8988T (cell line): ENCODE measurements around the gene SART3.
A peak's percentile ranks its signal among the peaks of the same experiment; 100 is the strongest.

Source experiments
- DNase-seq: peaks from one replicate; pipeline ENCODE4 v3.0.0; 2011

Gene SART3, protein sequence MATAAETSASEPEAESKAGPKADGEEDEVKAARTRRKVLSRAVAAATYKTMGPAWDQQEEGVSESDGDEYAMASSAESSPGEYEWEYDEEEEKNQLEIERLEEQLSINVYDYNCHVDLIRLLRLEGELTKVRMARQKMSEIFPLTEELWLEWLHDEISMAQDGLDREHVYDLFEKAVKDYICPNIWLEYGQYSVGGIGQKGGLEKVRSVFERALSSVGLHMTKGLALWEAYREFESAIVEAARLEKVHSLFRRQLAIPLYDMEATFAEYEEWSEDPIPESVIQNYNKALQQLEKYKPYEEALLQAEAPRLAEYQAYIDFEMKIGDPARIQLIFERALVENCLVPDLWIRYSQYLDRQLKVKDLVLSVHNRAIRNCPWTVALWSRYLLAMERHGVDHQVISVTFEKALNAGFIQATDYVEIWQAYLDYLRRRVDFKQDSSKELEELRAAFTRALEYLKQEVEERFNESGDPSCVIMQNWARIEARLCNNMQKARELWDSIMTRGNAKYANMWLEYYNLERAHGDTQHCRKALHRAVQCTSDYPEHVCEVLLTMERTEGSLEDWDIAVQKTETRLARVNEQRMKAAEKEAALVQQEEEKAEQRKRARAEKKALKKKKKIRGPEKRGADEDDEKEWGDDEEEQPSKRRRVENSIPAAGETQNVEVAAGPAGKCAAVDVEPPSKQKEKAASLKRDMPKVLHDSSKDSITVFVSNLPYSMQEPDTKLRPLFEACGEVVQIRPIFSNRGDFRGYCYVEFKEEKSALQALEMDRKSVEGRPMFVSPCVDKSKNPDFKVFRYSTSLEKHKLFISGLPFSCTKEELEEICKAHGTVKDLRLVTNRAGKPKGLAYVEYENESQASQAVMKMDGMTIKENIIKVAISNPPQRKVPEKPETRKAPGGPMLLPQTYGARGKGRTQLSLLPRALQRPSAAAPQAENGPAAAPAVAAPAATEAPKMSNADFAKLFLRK

DNA sequence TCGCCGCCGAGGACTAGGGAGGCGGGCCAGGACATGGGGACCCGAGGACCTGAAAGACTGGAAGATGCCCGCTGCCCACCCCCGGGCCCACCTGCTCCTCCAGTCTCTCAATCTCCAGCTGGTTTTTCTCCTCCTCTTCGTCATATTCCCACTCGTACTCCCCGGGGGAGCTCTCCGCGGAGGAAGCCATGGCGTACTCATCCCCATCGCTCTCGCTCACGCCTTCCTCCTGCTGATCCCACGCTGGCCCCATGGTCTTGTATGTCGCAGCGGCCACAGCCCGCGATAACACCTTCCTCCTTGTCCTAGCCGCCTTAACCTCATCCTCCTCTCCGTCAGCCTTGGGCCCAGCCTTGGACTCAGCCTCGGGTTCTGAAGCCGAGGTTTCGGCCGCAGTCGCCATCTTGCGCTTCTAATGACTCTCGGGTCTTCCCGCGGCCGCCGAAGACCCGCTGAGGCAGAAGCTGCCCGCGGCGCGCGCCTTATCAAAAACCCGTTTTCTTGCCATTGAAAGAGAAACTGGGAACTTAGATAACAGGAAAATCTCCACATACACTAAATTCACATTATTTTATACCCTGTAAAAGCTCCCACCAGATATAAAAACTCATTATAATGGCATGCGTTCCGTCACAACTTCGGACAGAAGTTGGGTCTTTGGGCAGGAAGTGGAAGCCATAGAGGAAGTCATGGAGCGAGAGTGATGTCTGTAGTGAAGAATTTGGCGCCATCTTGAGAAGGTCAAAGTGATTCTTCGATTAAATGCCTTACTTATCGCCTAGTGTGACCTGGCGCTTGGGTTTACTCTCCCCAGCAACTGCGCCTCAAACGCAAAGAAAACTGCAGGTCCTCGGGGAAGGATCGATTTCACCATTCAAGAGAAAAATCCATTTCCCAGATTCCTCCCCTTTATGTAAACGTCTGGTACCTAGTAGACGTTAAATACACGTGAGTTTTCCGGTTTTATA, at the start of gene SART3:
Gene SART3, minus strand, starts transcription at position 422 of the 968 bp plus-strand sequence. Its CDS starts 19 bp downstream, at position 403.
- DNase-seq, result peak; percentile 68

DNA sequence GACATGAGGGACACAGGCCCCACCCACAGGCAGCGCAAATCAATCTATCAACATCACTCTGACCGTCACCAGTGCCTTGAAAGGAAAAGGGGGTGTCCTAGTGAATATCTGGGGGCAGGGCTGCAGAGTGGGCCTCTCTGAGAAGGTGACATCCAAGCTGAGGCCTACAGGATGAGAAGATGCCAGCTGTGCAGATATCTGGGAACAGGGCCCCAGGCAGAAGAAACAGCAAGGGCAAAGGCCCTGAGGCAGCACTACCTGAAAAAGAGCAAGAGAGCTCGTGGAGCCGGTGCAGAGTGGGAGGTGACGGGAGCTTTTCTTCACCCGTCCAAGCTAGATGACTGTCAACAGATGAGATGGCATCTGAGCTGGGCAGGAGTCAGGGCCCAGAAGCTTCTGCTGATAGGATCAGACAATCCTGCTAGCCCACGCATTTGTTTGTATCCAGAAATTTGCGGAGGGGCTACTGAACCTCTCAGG, 49.4 kb upstream of the SART3 start:
- no peak for DNase-seq

DNA sequence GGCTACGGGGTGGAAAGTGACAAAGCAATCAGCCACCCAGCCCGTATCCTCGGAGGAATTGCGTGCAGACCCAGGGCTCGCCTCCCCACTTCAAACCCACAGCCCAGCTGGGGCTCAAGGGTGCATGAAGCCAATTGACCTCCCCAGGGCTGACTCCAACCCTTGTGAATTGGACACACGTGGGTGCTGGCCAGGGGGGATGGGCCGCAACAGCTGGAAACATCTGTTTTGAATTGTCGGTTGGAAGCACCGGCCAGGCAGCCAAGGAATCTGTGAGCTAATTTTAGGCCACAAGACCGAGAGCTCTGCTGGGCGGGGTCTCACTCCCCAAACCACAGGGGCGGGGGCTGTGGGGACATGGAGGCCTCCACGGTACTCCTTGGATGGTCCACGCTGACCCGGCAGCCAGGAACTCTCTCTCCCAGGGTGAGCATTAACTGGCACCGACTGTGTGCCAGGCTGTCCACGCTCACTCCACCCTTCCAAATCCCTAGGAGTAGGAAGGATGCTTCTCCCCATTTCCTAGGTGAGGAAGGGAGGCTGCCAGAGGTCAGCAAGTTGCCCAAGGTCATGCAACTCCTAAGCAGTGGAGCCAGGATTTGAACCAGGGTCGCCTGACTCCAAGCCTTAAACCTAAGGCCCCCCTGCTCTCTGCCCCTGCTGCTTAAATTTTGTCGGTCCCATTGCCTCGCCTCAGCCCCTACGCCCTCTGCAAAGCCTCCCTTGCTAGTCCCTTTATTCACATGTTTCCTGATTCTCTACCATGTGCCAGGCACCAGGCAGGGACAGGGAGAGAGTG, 48.8 kb upstream of the SART3 start:
- DNase-seq, result no peak

DNA sequence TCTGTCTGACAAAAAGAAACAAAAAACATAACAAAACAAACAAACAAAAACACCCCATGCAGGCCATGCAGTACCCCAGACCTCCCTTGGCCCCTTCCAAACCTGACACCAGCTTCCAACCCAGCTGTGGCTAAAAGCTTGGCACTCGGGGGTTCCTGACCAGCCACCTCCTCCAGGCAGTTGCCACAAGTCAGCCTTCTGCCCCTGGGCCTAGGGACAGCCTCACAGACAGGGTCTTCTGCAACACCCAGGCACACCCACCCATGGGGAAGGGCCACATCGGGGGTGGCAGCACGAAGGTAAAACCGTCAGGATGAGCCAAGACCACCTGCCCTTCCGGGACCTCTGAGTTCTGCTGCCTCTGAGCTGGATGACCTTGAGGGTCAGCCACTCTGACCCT, 47.6 kb upstream of the SART3 start:
- no peak for DNase-seq

DNA sequence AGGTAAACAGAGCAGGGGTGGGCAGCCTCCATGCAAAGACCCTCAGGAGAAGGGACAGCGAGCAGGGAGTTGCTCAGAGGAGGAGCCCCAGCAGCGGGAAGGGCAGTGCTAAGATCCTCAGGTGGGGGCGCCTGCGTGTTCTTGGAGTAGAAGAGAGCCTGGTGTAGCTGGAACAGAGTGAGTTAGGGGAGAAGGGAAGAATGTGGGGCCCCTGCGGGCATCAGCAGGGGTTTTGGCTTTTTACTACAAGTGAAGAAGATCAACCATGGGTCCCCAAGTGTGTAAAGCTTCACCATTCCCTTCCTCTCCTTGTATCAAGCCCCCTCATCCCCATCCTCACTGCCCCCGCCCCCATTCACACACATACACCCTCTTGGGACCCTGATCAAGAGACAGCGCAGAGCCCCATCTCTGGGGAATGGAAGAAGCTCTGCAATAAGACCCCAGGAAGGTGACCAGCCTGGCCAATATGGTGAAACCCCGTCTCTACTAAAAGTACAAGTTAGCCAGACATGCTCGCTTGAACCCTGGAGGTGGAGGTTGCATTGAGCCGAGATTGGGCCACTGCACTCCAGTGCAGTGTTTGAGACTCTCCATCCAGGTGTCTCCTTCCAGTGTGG, 47.1 kb upstream of the SART3 start:
- DNase-seq, result no peak

DNA sequence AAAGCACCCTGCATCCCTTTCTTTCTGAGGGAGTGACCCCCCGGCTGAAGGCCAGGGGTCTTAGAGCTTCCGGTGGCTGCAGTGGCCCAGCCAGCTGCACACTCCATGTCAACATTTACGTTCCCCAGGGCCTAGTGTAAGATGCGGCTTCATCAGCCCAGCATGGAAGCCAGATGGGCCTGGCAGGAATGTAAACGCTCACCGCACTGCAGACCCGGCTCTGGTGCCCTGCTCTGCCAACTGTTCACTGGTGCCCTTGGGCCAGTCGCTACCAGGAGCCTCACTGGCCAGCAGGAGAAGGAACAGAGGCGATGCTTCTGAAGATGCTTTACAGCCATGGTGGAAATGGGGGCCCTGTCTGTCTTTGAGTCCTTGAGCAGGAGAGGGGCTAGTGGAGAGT, 45.5 kb upstream of the SART3 start:
- DNase-seq, result no peak

DNA sequence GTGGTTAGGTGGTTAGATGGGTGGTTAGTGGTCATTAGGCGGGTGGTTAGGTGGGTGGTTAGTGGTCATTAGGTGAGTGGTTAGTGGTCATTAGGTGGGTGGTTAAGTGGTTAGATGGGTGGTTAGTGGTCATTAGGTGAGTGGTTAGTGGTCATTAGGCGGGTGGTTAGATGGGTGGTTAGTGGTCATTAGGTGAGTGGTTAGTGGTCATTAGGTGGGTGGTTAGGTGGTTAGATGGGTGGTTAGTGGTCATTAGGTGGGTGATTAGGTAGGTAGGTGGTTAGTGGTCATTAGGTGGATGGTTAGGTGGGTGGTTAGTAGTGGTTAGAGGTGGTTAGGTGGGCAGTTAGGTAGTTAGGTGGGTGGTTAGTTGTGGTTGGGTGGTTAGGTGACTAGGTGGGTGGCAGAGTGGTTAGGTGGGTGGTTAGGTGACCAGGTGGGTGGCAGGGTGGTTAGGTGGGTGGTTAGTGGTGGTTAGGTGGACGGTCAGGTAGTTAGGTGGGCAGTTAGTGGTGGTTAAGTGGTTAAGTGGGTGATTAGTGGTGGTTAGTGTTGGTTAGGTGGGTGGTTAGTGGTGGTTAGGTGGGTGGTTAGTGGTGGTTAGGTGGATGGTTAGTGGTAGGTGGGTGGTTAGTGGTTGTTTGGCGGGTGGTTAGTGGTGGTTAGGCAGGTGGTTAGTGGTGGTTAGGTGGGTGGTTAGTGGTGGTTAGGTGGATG, 44.9 kb upstream of the SART3 start:
- no peak for DNase-seq

DNA sequence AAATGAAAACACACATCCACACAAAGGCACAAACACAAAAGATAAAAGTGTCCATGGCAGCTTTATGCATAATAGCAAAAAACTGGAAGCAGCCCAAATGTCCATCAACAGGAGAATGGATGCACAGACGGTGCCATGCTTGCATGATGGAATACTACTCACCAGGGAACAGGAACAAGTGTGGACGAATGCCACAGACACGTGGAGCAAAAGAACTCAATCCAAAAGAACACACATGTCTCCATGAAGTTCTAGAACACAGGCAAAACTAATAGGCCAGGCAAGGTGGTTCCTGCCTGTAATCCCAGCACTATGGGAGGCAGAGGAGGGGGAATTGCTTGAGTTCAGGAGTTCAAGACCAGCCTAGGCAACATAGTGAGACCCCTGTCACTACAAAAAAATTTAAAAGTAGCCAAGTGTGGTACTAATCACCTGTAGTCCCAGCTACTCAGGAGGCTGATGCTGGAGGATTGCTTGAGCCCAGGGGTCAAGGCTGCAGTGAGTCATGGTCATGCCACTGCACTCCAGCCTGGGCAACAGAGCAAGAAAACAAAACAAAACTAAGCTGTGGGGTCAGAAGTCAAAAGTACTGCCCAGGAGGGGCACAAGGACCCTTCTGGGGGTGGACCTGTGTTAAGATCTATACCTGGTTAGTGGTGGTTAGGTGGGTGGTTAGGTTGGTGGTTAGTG, 44.2 kb upstream of the SART3 start:
- no peak for DNase-seq

DNA sequence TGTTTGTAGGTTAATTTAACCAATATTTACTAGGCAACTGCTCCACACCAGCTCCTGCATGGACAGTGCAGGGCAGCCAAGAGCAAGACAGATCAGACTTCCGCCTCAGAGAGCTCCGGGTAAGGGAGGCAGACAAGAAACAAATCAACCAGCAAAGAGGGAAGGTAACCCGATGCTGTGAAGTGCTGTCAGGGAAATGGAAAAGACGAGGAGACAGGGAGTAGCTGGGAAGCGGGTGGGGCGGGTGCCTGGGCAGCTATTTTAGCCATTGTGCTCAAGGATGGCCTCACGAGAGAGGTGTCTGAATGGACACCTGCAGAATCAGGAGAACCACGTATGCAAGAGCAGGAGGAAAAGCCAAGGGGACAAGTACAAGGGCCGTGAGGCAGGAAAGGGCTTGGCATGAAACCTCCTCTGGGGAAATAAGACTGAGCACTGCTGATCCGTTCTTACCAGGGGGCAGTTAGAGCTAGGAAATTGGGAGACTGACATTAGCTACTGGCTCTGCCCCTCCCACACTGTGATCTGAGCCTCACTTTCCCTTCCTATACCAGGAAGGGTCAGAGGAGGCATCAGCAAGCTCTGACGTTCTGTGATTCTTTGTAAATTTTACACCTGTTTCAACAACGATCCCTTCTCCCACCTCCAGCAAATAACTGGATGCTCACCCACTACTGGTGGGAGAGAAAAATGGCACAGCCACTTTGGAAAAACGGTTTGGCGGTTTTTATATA, 43.4 kb upstream of the SART3 start:
- DNase-seq, result no peak

DNA sequence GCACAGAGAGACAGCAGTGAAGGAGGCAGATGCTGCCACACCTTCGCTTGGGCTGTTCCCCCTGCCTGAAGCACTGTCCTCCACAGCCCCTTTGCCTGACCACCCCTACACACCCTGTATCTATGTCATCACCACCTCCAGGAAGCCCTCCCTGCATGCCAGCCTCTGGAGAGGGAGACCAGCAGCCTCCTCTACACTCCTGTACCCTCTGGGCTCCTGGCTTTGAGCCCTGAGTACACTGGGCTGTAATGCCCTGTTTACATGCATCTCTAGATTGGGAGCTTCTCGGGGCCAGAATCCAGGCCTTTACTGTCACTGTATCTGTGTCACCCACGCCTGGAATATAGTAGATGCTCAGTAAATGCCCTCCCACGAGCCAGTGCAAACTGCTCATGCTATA, 42.8 kb upstream of the SART3 start:
- no peak for DNase-seq

DNA sequence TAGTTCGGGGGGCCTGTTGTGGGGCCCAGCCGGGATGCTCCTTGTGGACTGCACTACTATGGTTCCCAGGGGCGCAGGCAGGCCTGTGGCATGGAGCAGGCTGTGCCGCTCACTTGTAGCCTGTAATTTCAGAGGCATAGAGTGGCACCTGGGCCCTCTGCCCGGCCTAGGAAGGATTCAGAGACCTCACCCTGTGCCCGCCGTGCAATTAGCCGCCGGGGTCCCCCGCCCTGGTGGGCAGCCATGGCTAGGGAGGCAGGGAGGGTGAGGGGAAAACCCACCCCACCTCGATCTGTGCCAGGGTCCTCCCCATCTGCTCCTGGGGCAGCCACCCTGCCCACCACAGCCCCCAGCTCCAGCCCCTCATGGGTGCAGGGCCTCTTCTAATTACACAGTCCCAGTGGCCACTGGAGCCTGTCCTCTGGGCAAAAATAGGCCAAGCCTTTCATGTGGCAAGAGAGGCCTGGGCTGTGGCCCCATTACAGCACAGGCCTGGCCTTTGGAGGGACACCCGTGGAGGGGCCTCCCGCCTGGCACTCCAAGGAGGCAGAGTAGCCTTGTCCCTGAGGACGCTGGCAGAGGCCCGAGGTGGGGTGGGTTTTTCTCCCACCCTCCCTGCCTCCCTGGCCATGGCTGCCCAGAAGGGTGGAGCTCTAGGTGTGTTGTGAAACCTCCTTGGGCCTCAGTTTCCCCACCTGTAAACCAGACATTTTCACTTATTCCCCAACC, 42.2 kb upstream of the SART3 start:
- DNase-seq, result no peak

DNA sequence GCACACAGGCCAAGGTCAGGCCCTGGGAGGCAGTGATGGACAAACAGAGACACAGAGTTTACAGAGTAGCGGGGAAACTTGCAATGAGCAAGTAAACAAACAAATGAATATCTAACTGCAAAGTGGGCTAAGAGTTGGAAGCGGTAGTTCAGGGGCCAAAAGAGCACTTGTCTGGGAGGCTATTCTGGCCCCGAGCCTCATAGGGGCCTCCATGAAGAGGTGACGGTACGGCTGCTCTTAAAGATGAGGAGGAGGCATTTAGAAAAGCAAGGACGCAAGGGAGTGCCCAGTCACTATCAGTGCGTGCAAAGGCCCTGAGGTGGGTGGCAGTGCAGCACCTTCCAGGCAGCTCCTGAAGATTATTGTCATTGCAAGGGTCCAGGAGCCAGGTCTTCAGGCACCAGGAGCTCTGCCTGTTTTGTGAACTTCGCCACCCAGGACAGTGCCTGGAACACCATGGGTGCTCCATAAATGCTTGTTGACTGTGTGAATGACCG, 41.3 kb upstream of the SART3 start:
- no peak for DNase-seq

DNA sequence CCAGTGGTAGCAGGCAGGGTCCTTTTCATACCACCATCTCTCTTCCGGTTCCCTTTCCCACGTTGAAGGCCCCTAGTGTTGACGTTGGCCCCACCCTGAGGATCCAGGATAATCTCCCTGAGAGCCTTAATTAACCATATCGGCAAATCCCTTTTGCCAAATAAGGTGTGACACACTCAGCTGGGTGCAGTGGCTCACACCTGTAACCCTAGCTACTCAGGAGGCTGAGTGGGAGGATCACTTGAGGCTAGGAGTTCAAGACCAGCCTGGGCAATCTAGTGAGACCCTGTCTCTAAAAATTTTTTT, 39.7 kb upstream of the SART3 start:
- DNase-seq, result no peak

DNA sequence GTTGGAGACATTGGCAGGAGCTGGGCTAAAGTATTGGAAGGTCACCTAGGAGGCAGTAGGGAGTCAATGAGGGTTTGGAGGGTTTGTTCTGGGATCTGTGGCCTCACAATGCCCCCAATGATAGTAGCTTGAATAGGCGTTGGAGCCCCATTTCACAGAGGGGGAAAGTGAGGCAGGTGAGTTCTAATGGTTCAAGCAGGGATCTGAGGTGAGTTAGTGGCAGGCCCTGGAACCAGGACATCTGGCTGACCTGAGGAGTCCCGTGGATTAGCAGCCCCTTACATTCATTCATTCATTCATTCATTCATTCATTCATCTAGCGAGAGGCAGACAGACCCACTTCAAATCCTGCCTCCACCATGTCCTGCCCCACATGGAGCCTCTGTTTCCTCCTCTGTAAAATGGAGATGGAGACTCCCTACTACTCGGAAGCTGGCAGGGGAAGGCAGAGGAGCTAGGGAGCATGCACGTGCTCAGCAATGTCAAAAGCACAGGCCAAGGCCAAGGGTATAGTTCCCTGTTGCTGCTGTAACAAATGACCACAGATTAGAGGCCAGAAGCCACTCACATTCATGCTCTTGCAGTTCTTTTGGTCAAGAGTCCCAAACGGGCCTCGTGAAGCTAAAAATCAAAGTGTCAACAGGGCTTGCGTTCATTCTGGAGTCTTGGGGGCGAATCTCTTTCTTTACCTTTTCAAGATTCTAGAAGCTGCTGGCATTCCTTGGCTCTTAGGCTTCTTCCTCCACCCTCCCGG, 39.2 kb upstream of the SART3 start:
- no peak for DNase-seq

DNA sequence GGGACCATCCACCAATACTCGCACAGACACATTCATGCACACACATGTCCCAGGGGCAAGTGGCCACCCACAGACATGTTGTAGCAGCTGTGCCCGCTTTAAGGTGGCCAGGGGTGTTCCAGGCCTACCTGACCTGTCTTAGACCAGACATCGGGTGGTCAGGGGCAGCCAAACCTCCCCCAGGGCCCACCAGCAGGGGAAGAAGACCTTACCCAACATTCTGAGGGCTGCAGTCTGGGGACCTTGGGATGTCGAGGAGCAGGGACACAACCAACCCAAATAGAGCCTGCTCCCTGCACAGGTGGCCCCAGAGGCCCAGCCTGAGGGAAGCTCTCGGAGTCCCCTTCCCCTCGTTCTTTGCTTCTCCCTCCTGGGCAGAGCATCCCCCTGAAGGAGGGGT, 38.6 kb upstream of the SART3 start:
- no peak for DNase-seq

DNA sequence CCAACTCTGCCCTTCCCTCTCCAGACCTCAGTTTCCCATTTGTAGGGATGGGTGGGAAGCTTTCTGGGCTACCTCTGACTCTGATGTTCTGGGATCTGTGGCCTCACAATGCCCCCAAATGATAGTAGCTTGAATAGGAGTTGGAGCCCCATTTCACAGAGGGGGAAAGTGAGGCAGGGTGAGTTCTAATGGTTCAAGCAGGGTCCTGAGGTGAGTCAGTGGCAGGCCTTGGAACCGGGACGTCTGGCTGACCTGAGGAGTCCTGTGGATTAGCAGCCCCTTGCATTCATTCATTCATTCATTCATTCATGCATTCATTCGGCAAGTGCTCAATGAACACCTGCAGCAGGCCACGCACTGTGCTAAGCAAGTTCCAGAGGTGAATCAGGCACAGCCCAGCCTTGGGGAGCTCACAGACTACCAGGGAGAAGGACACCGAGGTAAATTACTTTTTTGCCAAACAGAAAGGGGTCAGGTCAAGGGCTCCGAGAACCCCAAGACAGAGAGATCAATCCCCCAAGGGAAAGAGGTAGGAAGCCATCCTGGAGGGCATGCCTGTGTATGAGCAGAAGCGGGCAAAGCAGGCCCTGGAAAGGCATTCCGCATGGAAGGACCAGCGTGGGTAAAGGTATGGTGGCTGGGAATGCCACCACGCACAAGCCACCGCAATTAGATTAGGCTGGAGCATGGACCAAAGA, 37.7 kb upstream of the SART3 start:
- DNase-seq, result no peak
